Endothelial cell of umbilical vein (primary cell): Measurements from ENCODE around the gene C10orf67. TPM values are rescaled to one million over a fixed set of nuclear protein-coding genes. Genes with fewer than 3 reads are reported as not detected.

Source experiments
- BruUV-seq: library from RNA; stranded (reverse); fragments of 400-500 nt; replicated peaks from 2 replicates; lab custom pipeline; 2021; lab: Mats Ljungman, UMichigan
- CTCF ChIA-PET: fragments of 300-600, 350-600 bp; sonication (Branson Sonifier 250); formaldehyde crosslinking; loops from one replicate; lab custom pipeline; 2021; ENCODE audit warnings: antibody characterized with exemption, inconsistent platforms; lab: Charles Lee
- POLR2A ChIA-PET: fragments of 300-600, 350-600 bp; sonication (Branson Sonifier 250); formaldehyde crosslinking; loops from one replicate; lab custom pipeline; 2021; ENCODE audit warnings: antibody characterized with exemption, inconsistent platforms; lab: Charles Lee
- DNase-seq: peaks from one replicate; pipeline ENCODE4 v3.0.0-alpha.2; 2011; ENCODE audit warnings: low read depth, low spot score
- FAIRE-seq: peaks from 2 replicates; lab custom pipeline; 2011; peaks lifted over from hg19 to GRCh38; lab: Jason Lieb, UNC
- H2AFZ ChIP-seq: 2 replicates; pipeline ENCODE4 v1.6.0; 2012; ENCODE audit warnings: low read depth, low read length, control low read depth, inconsistent platforms
- H3K27ac ChIP-seq: 2 replicates; pipeline ENCODE4 v1.5.1; 2011; ENCODE audit warnings: low read depth, mild to moderate bottlenecking, control low read depth, low read length, moderate library complexity; ENCODE audit not compliant: insufficient read depth
- H3K27me3 ChIP-seq, 2 experiments: 2 replicates each; pipeline versions ENCODE4 v1.6.0 to v1.6.1; 2011; ENCODE audit warnings: low read length in 2 of 2, mixed read lengths in 1 of 2; ENCODE audit not compliant: control insufficient read depth in 2 of 2, insufficient read depth in 2 of 2
- H3K36me3 ChIP-seq, 2 experiments: 2 replicates in 1 of 2; 3 replicates in 1 of 2; pipeline ENCODE4 v1.5.1; 2011; ENCODE audit warnings: low read length in 2 of 2, mild to moderate bottlenecking in 1 of 2, moderate library complexity in 1 of 2; ENCODE audit not compliant: control insufficient read depth in 2 of 2, insufficient read depth in 2 of 2; ENCODE audit errors: extremely low read depth in 1 of 2
- H3K4me1 ChIP-seq: 3 replicates; pipeline ENCODE4 v1.5.1; 2011; ENCODE audit warnings: mild to moderate bottlenecking, low read length; ENCODE audit not compliant: control insufficient read depth, insufficient read depth; ENCODE audit errors: extremely low read depth
- H3K4me2 ChIP-seq: 2 replicates; pipeline ENCODE4 v1.6.1; 2011; ENCODE audit warnings: low read length, control low read depth, mixed read lengths; ENCODE audit not compliant: insufficient read depth
- H3K4me3 ChIP-seq, 3 experiments: fragments of 200-600 bp in 1 of 3; sonication (generic), shearing (Covaris generic) in 1 of 3; replicated peaks in 1 of 3; 2 replicates each; pipeline ENCODE4 v1.5.1; 2011 to 2016; ENCODE audit warnings: control low read depth in 3 of 3, low read length in 3 of 3, mild to moderate bottlenecking in 2 of 3, inconsistent platforms in 1 of 3, low read depth in 1 of 3, moderate library complexity in 1 of 3; ENCODE audit not compliant: insufficient read depth in 1 of 3
- H3K79me2 ChIP-seq: 2 replicates; pipeline ENCODE4 v1.6.0; 2012; ENCODE audit warnings: low read length, inconsistent platforms; ENCODE audit not compliant: control insufficient read depth, insufficient read depth
- H3K9ac ChIP-seq: replicated peaks from 2 replicates; pipeline ENCODE3; 2011; ENCODE audit warnings: low read length, control low read depth; ENCODE audit not compliant: insufficient read depth; ENCODE audit errors: extremely low read depth
- H3K9me1 ChIP-seq: replicated peaks from 3 replicates; pipeline ENCODE4 v1.6.0; 2011; ENCODE audit warnings: mild to moderate bottlenecking, low read length; ENCODE audit not compliant: control insufficient read depth, insufficient read depth; ENCODE audit errors: extremely low read depth
- H3K9me3 ChIP-seq: replicated peaks from 2 replicates; pipeline ENCODE4 v1.5.1; 2012; ENCODE audit warnings: low read length, inconsistent platforms; ENCODE audit not compliant: control insufficient read depth, insufficient read depth
- H4K20me1 ChIP-seq: replicated peaks from 2 replicates; pipeline ENCODE3; 2011; ENCODE audit warnings: mild to moderate bottlenecking, low read length; ENCODE audit not compliant: control insufficient read depth, insufficient read depth; ENCODE audit errors: extremely low read depth
- CTCF ChIP-seq, 2 donors: IDR thresholded peaks; 1 replicate in 1 of 2; 2 replicates in 1 of 2; pipeline ENCODE4 v1.5.1; 2011; ENCODE audit warnings: low read length in 2 of 2, mild to moderate bottlenecking in 2 of 2, moderate library complexity in 2 of 2, control low read depth in 1 of 2, inconsistent platforms in 1 of 2, low read depth in 1 of 2; ENCODE audit not compliant: insufficient read depth in 1 of 2; ENCODE audit errors: extremely low read depth in 1 of 2
- EZH2 ChIP-seq: IDR thresholded peaks from 2 replicates; pipeline ENCODE4 v1.6.1; 2012; ENCODE audit warnings: borderline replicate concordance, low read depth, mild to moderate bottlenecking, moderate library complexity, low read length, inconsistent platforms; ENCODE audit not compliant: severe bottlenecking
- FOS ChIP-seq: IDR thresholded peaks from 2 replicates; pipeline ENCODE4 v1.6.1; 2011; ENCODE audit warnings: mild to moderate bottlenecking, low read length, moderate library complexity, borderline replicate concordance; ENCODE audit not compliant: insufficient read depth
- GATA2 ChIP-seq: IDR thresholded peaks from 2 replicates; pipeline ENCODE4 v1.7.0; 2011; ENCODE audit warnings: low read depth, mild to moderate bottlenecking, moderate library complexity, mixed read lengths, low read length; ENCODE audit not compliant: insufficient read length, insufficient read depth
- JUN ChIP-seq: IDR thresholded peaks from 2 replicates; pipeline ENCODE4 v1.6.1; 2011; ENCODE audit warnings: borderline replicate concordance, low read depth; ENCODE audit not compliant: insufficient read length, insufficient read depth
- MAX ChIP-seq: IDR thresholded peaks from 2 replicates; pipeline ENCODE4 v1.6.1; 2011; ENCODE audit not compliant: insufficient read depth, insufficient read length
- MYC ChIP-seq: IDR thresholded peaks from one replicate; pipeline ENCODE4 v1.6.1; 2011; ENCODE audit warnings: mild to moderate bottlenecking, low read depth, low read length
- POLR2A ChIP-seq: IDR thresholded peaks from 2 replicates; pipeline ENCODE4 v1.6.1; 2012; ENCODE audit warnings: low read depth, mild to moderate bottlenecking, control low read depth, low read length
- POLR2AphosphoS5 ChIP-seq: IDR thresholded peaks from 2 replicates; pipeline ENCODE4 v1.6.1; 2012; ENCODE audit warnings: low read depth, mild to moderate bottlenecking, control low read depth, low read length, moderate library complexity; ENCODE audit not compliant: insufficient read depth
- dilution Hi-C: fragments of 300-500 bp; cut with MboI; formaldehyde crosslinking; loops from one replicate; pipeline ENCODE4 v1.15.0; 2019; ENCODE audit warnings: low sequenced_read_pairs; ENCODE audit not compliant: extremely low pct_ligation_motif_present
- intact Hi-C: fragments of 100-400 bp; cut with micrococcal nuclease; formaldehyde crosslinking; loops from one replicate; pipeline ENCODE4 v1.10.0; 2022
- polyA plus RNA-seq, 4 experiments: library from polyadenylated mRNA; depleted of rRNA in 3 of 4; stranded (reverse) in 3 of 4; unstranded in 1 of 4; fragments of >200 nt; gene quantifications; 2 replicates each; pipeline versions ENCODE4 v1.2.1 to v1.2.3, GENCODE V29; 2011 to 2012; ENCODE audit warnings: missing spikeins in 1 of 4
- total RNA-seq: library from RNA; stranded (reverse); gene quantifications from 2 replicates; pipeline ENCODE4 v1.2.3, GENCODE V29; 2021

C10orf67 gene
- total and polyA plus RNA-seq, 2 donors (not counting 3 experiments of a cell fraction or from before 2014, with no cell fraction given): not detected

- no peaks in the 10 kb centered on the region for H3K27me3 ChIP-seq
- no peak overlapping the region for H3K4me3 ChIP-seq
- H3K4me2 ChIP-seq: no peak overlapping the region
- FAIRE-seq: no peak
- no peak for TF ChIP-seq FOS
- no peak for TF ChIP-seq CTCF (IDR thresholded peaks at IDR 0.05; ENCODE audit: extremely low read depth in 1 of 2, insufficient read depth in 1 of 2, low read depth in 1 of 2, low read length in 2 of 2)
- no peak for TF ChIP-seq MYC
- TF ChIP-seq EZH2: no peak
- TF ChIP-seq POLR2A: no peak
- no peak for TF ChIP-seq GATA2
- no peak for TF ChIP-seq MAX
- no peak for TF ChIP-seq JUN
- TF ChIP-seq POLR2AphosphoS5: no peak
- no peaks in the 10 kb centered on the region for H3K9me1 ChIP-seq
- H3K36me3 ChIP-seq: no peaks in the 10 kb centered on the region
- H3K9me3 ChIP-seq: no peaks in the 10 kb centered on the region
- intact Hi-C loops (no loop called here), dilution Hi-C loops (no loop called here)
- no peak overlapping the region for H2AFZ ChIP-seq
- no peaks in the 10 kb centered on the region for H3K4me1 ChIP-seq
- no TSS peak for BruUV-seq
- no peak overlapping the region for H3K9ac ChIP-seq
- H4K20me1 ChIP-seq: no peaks in the 10 kb centered on the region
- ChIA-PET POLR2A (no interaction called here), CTCF (no interaction called here)
- no peak overlapping the region for H3K27ac ChIP-seq
- H3K79me2 ChIP-seq: no peaks in the 10 kb centered on the region
- no peak for DNase-seq
These were observed 127.1 kb downstream of the C10orf67 start for GRCh38 chr10:23217471-23217870.
